DND-41 (cell line): ENCODE data around the gene CIBAR2.

Experiments
- ATAC-seq: fragments of 200-7000 bp; cut with Tn5 transposase; 3 replicates; pipeline ENCODE4 v1.9.1; 2021; ENCODE audit warnings: low read depth; ENCODE audit not compliant: insufficient read depth
- DNase-seq: peaks from one replicate; pipeline ENCODE4 v3.0.0-alpha.2; 2020
- H2AFZ ChIP-seq: 2 replicates; pipeline ENCODE4 v1.6.0; 2012; ENCODE audit warnings: low read depth, low read length
- H3K27ac ChIP-seq: 2 replicates; pipeline ENCODE4 v1.5.1; 2012; ENCODE audit warnings: low read length, inconsistent platforms
- H3K27me3 ChIP-seq: fragments of 200-600 bp; sonication (generic); 2 replicates; pipeline ENCODE4 v1.6.0; 2012; ENCODE audit warnings: low read length, mild to moderate bottlenecking, inconsistent platforms; ENCODE audit not compliant: insufficient read depth, poor library complexity
- H3K36me3 ChIP-seq: 2 replicates; pipeline ENCODE4 v1.5.1; 2012; ENCODE audit warnings: low read length, inconsistent platforms; ENCODE audit not compliant: insufficient read depth
- H3K4me1 ChIP-seq: 2 replicates; pipeline ENCODE4 v1.5.1; 2012; ENCODE audit warnings: mild to moderate bottlenecking, low read length; ENCODE audit not compliant: insufficient read depth
- H3K4me2 ChIP-seq: 2 replicates; pipeline ENCODE4 v1.6.0; 2012; ENCODE audit warnings: mild to moderate bottlenecking, moderate library complexity, low read length, inconsistent platforms; ENCODE audit not compliant: insufficient read depth
- H3K4me3 ChIP-seq, 2 experiments: fragments of 200-600 bp in 1 of 2; shearing (Covaris generic) in 1 of 2; 2 replicates each; pipeline ENCODE4 v1.5.1; 2012 to 2016; ENCODE audit warnings: inconsistent platforms in 2 of 2, low read length in 2 of 2, mild to moderate bottlenecking in 2 of 2, low read depth in 1 of 2, moderate library complexity in 1 of 2
- H3K79me2 ChIP-seq: 2 replicates; pipeline ENCODE4 v1.6.0; 2012; ENCODE audit warnings: low read length, inconsistent platforms; ENCODE audit not compliant: insufficient read depth
- H3K9ac ChIP-seq: 2 replicates; pipeline ENCODE4 v1.6.0; 2012; ENCODE audit warnings: low read depth, mild to moderate bottlenecking, inconsistent platforms, low read length, moderate library complexity
- H3K9me3 ChIP-seq: 2 replicates; pipeline ENCODE4 v1.5.1; 2012; ENCODE audit warnings: low read length, moderate library complexity, mild to moderate bottlenecking, inconsistent platforms; ENCODE audit not compliant: insufficient read depth, severe bottlenecking
- H4K20me1 ChIP-seq: 2 replicates; pipeline ENCODE4 v1.6.0; 2012; ENCODE audit warnings: low read length; ENCODE audit not compliant: insufficient read depth
- CTCF ChIP-seq: IDR thresholded peaks from 2 replicates; pipeline ENCODE4 v1.5.1; 2012; ENCODE audit warnings: borderline replicate concordance, low read length, moderate library complexity, mild to moderate bottlenecking; ENCODE audit not compliant: poor library complexity, severe bottlenecking; ENCODE audit errors: extremely low read depth
- EZH2 ChIP-seq: IDR thresholded peaks from 3 replicates; pipeline ENCODE4 v1.6.1; 2012; ENCODE audit warnings: borderline replicate concordance, low read depth, mild to moderate bottlenecking, moderate library complexity, low read length, inconsistent platforms; ENCODE audit not compliant: severe bottlenecking

Gene CIBAR2

GRCh38 chr16:85113168-85113733 lies 979 bp upstream of the CIBAR2 start:
- TF ChIP-seq EZH2 (no peak), CTCF (no peak)
- no peak overlapping the region for H3K27ac ChIP-seq
- ATAC-seq = no peak

DNA sequence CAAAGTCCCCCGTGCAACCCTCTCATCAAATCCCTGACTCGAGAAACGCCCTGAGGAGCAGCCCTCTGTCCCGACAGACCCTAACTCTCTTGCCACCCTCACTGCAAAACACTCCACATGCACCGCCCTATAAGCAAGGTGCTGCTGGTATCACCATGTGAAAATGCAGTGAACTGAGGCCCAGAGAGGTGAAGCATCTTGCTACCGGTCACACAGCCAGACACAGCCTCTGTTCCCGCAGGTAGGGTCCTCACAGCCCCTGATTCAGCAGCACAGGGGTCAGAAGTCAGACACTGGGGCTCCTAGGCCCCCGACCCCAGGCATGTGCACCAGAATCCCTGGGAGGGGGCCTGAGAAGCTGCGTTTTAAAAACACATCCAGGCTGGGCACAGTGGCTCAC lies 1.1 kb downstream of the CIBAR2 start:
- Histone ChIP-seq H3K27ac (no peak overlapping the region), H3K27me3 (no peaks in the 10 kb centered on the region), H3K4me3 (no peak overlapping the region), H3K79me2 (no peaks in the 10 kb centered on the region), H3K9me3 (no peaks in the 10 kb centered on the region), H4K20me1 (no peaks in the 10 kb centered on the region; the same call in 1 of the 2 replicates), H3K4me2 (no peak overlapping the region), H3K9ac (no peak overlapping the region), H2AFZ (no peak overlapping the region), H3K36me3 (no peaks in the 10 kb centered on the region), H3K4me1 (no peaks in the 10 kb centered on the region; the same call in 1 of the 2 replicates)
- DNase-seq (no peak), ATAC-seq (no peak)
- no peak for TF ChIP-seq EZH2
- no peak for TF ChIP-seq CTCF

More at GRCh38 chr16:85113168-85113733, 979 bp upstream of the CIBAR2 start:
- Histone ChIP-seq H4K20me1 (no peaks in the 10 kb centered on the region), H3K4me3 (no peak overlapping the region), H3K4me2 (no peak overlapping the region), H3K9me3 (no peaks in the 10 kb centered on the region), H2AFZ (no peak overlapping the region), H3K9ac (no peak overlapping the region), H3K79me2 (no peaks in the 10 kb centered on the region), H3K27me3 (no peaks in the 10 kb centered on the region), H3K36me3 (no peaks in the 10 kb centered on the region), H3K4me1 (no peaks in the 10 kb centered on the region; the same call in 1 of the 2 replicates)
- DNase-seq = no peak

- no peaks in the 10 kb centered on the region; the same call in 1 of the 2 replicates for H4K20me1 ChIP-seq
- H3K9me3 ChIP-seq = no peaks in the 10 kb centered on the region
- H3K4me3 ChIP-seq = no peak overlapping the region
- no peak overlapping the region for H3K4me2 ChIP-seq
- ATAC-seq (no peak), DNase-seq (no peak)
- H3K27me3 ChIP-seq = no peaks in the 10 kb centered on the region
- H3K9ac ChIP-seq = no peak overlapping the region
- H3K27ac ChIP-seq = no peak overlapping the region
- no peaks in the 10 kb centered on the region for H3K79me2 ChIP-seq
- H3K4me1 ChIP-seq = no peaks in the 10 kb centered on the region; the same call in 1 of the 2 replicates
- TF ChIP-seq EZH2 = no peak
- TF ChIP-seq CTCF = no peak
- H2AFZ ChIP-seq = no peak overlapping the region
- H3K36me3 ChIP-seq = no peaks in the 10 kb centered on the region
Measured at GRCh38 chr16:85110105-85110504, 2.2 kb downstream of the CIBAR2 start.
